ENCODE data around the gene DHX35.

DNA sequence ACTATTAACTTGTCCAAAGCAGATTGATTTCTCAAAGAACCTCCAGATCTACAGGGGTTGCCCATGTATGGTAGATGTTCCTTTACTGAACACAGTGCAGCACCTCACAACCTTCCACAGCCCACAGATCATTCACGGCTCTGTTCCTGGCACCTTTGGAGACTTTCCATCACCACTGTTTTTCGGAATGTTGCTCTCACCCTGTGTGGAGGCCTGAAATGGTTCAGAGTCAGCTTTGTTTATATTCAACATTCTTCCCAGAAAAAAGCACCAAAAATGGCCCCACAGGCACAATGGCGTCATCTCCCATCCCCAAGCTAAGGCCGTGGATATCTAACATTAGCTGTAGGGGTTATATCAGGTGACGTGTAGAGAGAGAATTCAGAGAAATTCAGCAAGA, 74.7 kb downstream of the DHX35 start:
- TF ChIP-seq, protein P1, sequence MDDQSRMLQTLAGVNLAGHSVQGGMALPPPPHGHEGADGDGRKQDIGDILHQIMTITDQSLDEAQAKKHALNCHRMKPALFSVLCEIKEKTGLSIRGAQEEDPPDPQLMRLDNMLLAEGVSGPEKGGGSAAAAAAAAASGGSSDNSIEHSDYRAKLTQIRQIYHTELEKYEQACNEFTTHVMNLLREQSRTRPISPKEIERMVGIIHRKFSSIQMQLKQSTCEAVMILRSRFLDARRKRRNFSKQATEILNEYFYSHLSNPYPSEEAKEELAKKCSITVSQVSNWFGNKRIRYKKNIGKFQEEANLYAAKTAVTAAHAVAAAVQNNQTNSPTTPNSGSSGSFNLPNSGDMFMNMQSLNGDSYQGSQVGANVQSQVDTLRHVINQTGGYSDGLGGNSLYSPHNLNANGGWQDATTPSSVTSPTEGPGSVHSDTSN (CRISPR knock-in tag; IDR thresholded peaks at IDR 0.05) = no peak
- no peak for TF ChIP-seq ZNF138 (tag by site-specific recombination; IDR thresholded peaks at IDR 0.05; ENCODE audit: borderline replicate concordance)
- TF ChIP-seq ZNF10 (tag by site-specific recombination; IDR thresholded peaks at IDR 0.05) = no peak
- TF ChIP-seq, protein P2, sequence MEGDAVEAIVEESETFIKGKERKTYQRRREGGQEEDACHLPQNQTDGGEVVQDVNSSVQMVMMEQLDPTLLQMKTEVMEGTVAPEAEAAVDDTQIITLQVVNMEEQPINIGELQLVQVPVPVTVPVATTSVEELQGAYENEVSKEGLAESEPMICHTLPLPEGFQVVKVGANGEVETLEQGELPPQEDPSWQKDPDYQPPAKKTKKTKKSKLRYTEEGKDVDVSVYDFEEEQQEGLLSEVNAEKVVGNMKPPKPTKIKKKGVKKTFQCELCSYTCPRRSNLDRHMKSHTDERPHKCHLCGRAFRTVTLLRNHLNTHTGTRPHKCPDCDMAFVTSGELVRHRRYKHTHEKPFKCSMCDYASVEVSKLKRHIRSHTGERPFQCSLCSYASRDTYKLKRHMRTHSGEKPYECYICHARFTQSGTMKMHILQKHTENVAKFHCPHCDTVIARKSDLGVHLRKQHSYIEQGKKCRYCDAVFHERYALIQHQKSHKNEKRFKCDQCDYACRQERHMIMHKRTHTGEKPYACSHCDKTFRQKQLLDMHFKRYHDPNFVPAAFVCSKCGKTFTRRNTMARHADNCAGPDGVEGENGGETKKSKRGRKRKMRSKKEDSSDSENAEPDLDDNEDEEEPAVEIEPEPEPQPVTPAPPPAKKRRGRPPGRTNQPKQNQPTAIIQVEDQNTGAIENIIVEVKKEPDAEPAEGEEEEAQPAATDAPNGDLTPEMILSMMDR (tag by site-specific recombination; IDR thresholded peaks at IDR 0.05) = no peak
- TF ChIP-seq MZF1 (tag by site-specific recombination; IDR thresholded peaks at IDR 0.05; ENCODE audit: borderline replicate concordance) = no peak
- TF ChIP-seq ZFP3 (tag by site-specific recombination; IDR thresholded peaks at IDR 0.05; ENCODE audit: low read depth) = no peak
- TF ChIP-seq, protein P3, sequence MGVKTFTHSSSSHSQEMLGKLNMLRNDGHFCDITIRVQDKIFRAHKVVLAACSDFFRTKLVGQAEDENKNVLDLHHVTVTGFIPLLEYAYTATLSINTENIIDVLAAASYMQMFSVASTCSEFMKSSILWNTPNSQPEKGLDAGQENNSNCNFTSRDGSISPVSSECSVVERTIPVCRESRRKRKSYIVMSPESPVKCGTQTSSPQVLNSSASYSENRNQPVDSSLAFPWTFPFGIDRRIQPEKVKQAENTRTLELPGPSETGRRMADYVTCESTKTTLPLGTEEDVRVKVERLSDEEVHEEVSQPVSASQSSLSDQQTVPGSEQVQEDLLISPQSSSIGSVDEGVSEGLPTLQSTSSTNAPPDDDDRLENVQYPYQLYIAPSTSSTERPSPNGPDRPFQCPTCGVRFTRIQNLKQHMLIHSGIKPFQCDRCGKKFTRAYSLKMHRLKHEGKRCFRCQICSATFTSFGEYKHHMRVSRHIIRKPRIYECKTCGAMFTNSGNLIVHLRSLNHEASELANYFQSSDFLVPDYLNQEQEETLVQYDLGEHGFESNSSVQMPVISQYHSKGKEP (tag by site-specific recombination; IDR thresholded peaks at IDR 0.05) = no peak
- TF ChIP-seq, protein P4, sequence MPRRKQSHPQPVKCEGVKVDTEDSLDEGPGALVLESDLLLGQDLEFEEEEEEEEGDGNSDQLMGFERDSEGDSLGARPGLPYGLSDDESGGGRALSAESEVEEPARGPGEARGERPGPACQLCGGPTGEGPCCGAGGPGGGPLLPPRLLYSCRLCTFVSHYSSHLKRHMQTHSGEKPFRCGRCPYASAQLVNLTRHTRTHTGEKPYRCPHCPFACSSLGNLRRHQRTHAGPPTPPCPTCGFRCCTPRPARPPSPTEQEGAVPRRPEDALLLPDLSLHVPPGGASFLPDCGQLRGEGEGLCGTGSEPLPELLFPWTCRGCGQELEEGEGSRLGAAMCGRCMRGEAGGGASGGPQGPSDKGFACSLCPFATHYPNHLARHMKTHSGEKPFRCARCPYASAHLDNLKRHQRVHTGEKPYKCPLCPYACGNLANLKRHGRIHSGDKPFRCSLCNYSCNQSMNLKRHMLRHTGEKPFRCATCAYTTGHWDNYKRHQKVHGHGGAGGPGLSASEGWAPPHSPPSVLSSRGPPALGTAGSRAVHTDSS (tag by site-specific recombination; IDR thresholded peaks at IDR 0.05) = no peak
- no peak for TF ChIP-seq ZNF777 (tag by site-specific recombination; IDR thresholded peaks at IDR 0.05; ENCODE audit: borderline replicate concordance)

Measured in HEK293 (cell line).